ENCODE results near the gene XYLT1. TPM values are rescaled to one million over a fixed set of nuclear protein-coding genes. Genes with fewer than 3 reads are reported as not detected.

Gene XYLT1
- total and polyA plus RNA-seq, 2 of the 13 experiments (the other 11 are each of a cell fraction or from before 2014, with no cell fraction given): not detected

- in situ Hi-C loops (cut with HindIII; ENCODE audit: extremely low pct_ligation_motif_present, low pct_unique_long_range_greater_than_20kb): no loop called here
- intact Hi-C loops (cut with micrococcal nuclease; ENCODE audit: unreplicated experiment): no loop called here
- WGBS (ENCODE audit: low lambda C conversion rate): 10% methylated on average over 9 of the region's 9 CpGs
Observed at GRCh38 chr16:17395849-17396480, 74.8 kb downstream of the XYLT1 start.

GRCh38 chr16:17392857-17393692, 77.7 kb downstream of the XYLT1 start:
- no peak overlapping the region for H3K9ac ChIP-seq (ENCODE audit: insufficient read depth, low read depth, low read length)
- TF ChIP-seq ISL2 (CRISPR knock-in tag; IDR thresholded peaks at IDR 0.05) (no peak), RERE (CRISPR knock-in tag; IDR thresholded peaks at IDR 0.05; ENCODE audit: low read depth) (no peak), PCBP2 (optimal IDR thresholded peaks at IDR 0.05; ENCODE audit: low read depth, low read length, poor library complexity, severe bottlenecking) (no peak), PAX8 (CRISPR knock-in tag; IDR thresholded peaks at IDR 0.05; ENCODE audit: borderline replicate concordance) (no peak), DZIP1 (CRISPR knock-in tag; IDR thresholded peaks at IDR 0.05) (no peak), SNRNP70 (IDR thresholded peaks at IDR 0.05; ENCODE audit: low read depth, low read length) (no peak), FOXP1 (IDR thresholded peaks at IDR 0.05) (no peak), FOXP1 (CRISPR knock-in tag; IDR thresholded peaks at IDR 0.05) (no peak)

More at GRCh38 chr16:17395849-17396480, 74.8 kb downstream of the XYLT1 start:
- no peaks in the 10 kb centered on the region for H3K36me3 ChIP-seq (replicated peaks in 1 of 2; ENCODE audit: control insufficient read depth in 1 of 2, insufficient read depth in 2 of 2, low read length in 2 of 2)
- no peaks in the 10 kb centered on the region for H3K9me3 ChIP-seq (ENCODE audit: low read length)
- peaks cover 0 to 6% of the 10 kb centered on the region in 2 experiments; a peak in 1 of 5 replicates for H3K27me3 ChIP-seq (ENCODE audit: control insufficient read depth in 1 of 2, insufficient read depth in 2 of 2, low read length in 2 of 2)
- H3K27ac ChIP-seq (ENCODE audit: extremely low read length, insufficient read depth, low read length): no peak overlapping the region
- CTCF ChIA-PET (ENCODE audit: low intra/inter-chr PET ratio, low total read pairs): no interaction called here
- BruUV-seq (replicated peaks): no TSS peak
- ATAC-seq: no peak
- no peak overlapping the region for H3K9ac ChIP-seq (ENCODE audit: insufficient read depth, low read depth, low read length)
- TF ChIP-seq ZNF629 (CRISPR knock-in tag; conservative IDR thresholded peaks at IDR 0.05) (peak; percentile 78), SALL1 (CRISPR knock-in tag; IDR thresholded peaks at IDR 0.05) (no peak)
- H3K4me2 ChIP-seq (ENCODE audit: low read depth, low read length): no peak overlapping the region
- FAIRE-seq: no peak
- H2AFZ ChIP-seq (ENCODE audit: low read length): no peak overlapping the region
- H4K20me1 ChIP-seq (ENCODE audit: insufficient read depth, low read length): no peaks in the 10 kb centered on the region
- POLR2A ChIA-PET: no interaction called here
- H3K79me2 ChIP-seq (ENCODE audit: insufficient read depth, low read length): no peaks in the 10 kb centered on the region
- peaks cover 10% of the 10 kb centered on the region for H3K4me1 ChIP-seq (ENCODE audit: insufficient read depth, low read length)
- H3K4me3 ChIP-seq (replicated peaks in 1 of 3; ENCODE audit: insufficient read depth in 1 of 3, low read depth in 2 of 3, low read length in 3 of 3): no peak overlapping the region
- DNase-seq (ENCODE audit: low spot score): no peak

More at GRCh38 chr16:17392857-17393692, 77.7 kb downstream of the XYLT1 start:
- DNase-seq (ENCODE audit: low spot score) (no peak), FAIRE-seq (no peak), ATAC-seq (no peak)
- Histone ChIP-seq H3K27ac (ENCODE audit: extremely low read length, insufficient read depth, low read length) (no peak overlapping the region), H3K4me1 (ENCODE audit: insufficient read depth, low read length) (peaks cover 10% of the 10 kb centered on the region), H3K4me2 (ENCODE audit: low read depth, low read length) (no peak overlapping the region), H3K27me3 (ENCODE audit: control insufficient read depth in 1 of 2, insufficient read depth in 2 of 2, low read length in 2 of 2) (peaks cover 3 to 15% of the 10 kb centered on the region in 2 experiments; a peak in 3 of 5 replicates), H3K9me3 (ENCODE audit: low read length) (no peaks in the 10 kb centered on the region), H3K4me3 (replicated peaks in 1 of 3; ENCODE audit: insufficient read depth in 1 of 3, low read depth in 2 of 3, low read length in 3 of 3) (no peak overlapping the region), H3K79me2 (ENCODE audit: insufficient read depth, low read length) (no peaks in the 10 kb centered on the region), H4K20me1 (ENCODE audit: insufficient read depth, low read length) (no peaks in the 10 kb centered on the region), H2AFZ (ENCODE audit: low read length) (no peak overlapping the region), H3K36me3 (replicated peaks in 1 of 2; ENCODE audit: control insufficient read depth in 1 of 2, insufficient read depth in 2 of 2, low read length in 2 of 2) (no peaks in the 10 kb centered on the region)
- BruUV-seq (replicated peaks): no TSS peak
- POLR2A ChIA-PET: no interaction called here
- in situ Hi-C loops (cut with HindIII; ENCODE audit: extremely low pct_ligation_motif_present, low pct_unique_long_range_greater_than_20kb) (no loop called here), intact Hi-C loops (cut with micrococcal nuclease; ENCODE audit: unreplicated experiment) (no loop called here)
- 26% methylated on average over 5 of the region's 5 CpGs for WGBS (ENCODE audit: low lambda C conversion rate)
- CTCF ChIA-PET (ENCODE audit: low intra/inter-chr PET ratio, low total read pairs): no interaction called here

Measured in HepG2 (cell line).